H54 (cell line): ENCODE results near the gene PET117.
"Not testable (repeated sequence)": the region's sequence is repeated elsewhere in the genome, so short reads cannot be mapped to it uniquely, and the experiment has no call there.

ENCODE experiments used
- DNase-seq: peaks from one replicate; pipeline ENCODE4 v3.0.0; 2011; ENCODE audit warnings: low spot score, mixed read lengths; ENCODE audit not compliant: insufficient read length
- FAIRE-seq: peaks from 3 replicates; lab custom pipeline; 2011; peaks lifted over from hg19 to GRCh38; lab: Jason Lieb, UNC
- POLR2A ChIP-seq: IDR thresholded peaks from 2 replicates; pipeline ENCODE4 v1.6.1; 2011; ENCODE audit warnings: low read depth, mild to moderate bottlenecking, low read length

The PET117 gene

DNA sequence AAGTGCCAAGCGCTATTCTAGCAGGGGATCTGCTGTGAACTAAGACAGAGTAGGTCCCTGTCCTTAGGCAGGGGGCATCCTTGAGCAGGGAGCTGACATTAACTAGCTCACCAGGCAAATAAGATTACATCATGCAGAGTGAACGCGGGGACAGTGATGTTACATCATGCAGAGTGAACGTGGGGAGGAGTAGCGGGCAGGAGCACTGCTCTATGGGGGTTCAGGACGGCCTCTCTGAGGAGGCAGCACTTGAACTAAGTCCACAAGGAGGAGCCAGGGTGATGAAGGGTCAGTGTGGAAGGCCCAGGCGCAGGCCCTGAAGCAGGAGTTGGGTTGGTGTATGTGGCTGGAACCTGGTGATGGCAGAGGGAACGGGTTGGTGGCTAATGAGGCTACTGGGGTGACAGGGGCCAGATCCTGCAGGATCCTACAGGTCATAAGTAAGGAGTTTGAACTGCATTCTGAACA, 38.7 kb downstream of the PET117 start:
- TF ChIP-seq POLR2A, result no peak
- FAIRE-seq (no peak), DNase-seq (no peak)

DNA sequence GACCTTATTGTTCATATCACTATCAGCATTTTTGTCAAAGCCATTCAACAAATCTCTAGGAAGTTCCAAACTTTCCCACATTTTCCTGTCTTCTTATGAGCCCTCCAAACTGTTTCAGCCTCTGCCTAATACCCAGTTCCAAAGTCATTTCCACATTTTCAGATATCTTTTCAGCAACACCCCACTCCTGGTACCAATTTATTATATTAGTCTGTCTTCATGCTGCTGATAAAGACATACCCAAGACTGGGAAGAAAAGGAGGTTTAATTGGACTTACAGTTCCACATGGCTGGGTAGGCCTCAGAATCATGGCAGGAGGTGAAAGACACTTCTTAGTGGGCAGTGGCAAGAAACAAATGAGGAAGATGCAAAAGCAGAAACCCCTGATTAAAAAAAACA, 42.7 kb downstream of the PET117 start:
- FAIRE-seq, DNase-seq: not testable (repeated sequence)

DNA sequence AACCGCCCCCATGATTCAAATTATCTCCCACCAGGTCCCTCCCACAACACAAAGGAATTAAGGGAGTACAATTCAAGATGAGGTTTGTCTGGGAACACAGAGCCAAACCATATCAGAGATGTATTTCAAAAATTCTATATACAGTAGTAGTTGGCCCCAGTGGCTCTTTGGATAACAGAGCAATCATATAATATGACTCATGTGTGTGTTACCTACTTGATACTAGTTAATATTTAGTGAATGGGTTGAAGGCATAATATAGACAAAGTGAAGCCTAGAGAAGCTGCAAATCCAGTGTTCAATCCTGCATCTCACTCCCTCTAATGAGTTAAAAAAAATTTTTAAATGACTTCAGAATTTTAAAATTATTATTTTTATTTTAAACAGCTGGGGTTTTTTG, 43.2 kb downstream of the PET117 start:
- FAIRE-seq (no peak), DNase-seq (no peak)
- no peak for TF ChIP-seq POLR2A

DNA sequence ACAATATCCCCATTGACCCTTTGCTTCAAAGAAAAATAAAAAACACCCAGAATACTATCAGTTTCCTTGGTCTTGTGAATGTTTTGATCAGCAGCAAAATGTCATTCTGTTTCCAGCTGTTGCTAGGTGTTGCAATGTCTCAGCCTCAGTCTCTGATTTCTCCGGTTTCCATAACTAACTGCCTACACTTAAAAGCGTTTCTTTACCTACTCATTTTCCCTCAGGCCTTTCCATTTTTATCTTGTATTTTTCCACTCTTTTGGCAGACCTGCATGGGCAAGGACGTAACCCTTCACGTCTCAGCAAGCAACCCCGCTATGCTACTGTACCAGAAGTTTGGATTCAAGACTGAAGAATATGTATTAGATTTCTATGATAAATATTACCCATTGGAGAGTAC, 49.4 kb downstream of the PET117 start:
- no peak for DNase-seq
- TF ChIP-seq POLR2A, result no peak
- FAIRE-seq, result no peak

GRCh38 chr20:18188434-18188833, 50.8 kb downstream of the PET117 start:
- TF ChIP-seq POLR2A, result no peak
- FAIRE-seq (no peak), DNase-seq (no peak)

DNA sequence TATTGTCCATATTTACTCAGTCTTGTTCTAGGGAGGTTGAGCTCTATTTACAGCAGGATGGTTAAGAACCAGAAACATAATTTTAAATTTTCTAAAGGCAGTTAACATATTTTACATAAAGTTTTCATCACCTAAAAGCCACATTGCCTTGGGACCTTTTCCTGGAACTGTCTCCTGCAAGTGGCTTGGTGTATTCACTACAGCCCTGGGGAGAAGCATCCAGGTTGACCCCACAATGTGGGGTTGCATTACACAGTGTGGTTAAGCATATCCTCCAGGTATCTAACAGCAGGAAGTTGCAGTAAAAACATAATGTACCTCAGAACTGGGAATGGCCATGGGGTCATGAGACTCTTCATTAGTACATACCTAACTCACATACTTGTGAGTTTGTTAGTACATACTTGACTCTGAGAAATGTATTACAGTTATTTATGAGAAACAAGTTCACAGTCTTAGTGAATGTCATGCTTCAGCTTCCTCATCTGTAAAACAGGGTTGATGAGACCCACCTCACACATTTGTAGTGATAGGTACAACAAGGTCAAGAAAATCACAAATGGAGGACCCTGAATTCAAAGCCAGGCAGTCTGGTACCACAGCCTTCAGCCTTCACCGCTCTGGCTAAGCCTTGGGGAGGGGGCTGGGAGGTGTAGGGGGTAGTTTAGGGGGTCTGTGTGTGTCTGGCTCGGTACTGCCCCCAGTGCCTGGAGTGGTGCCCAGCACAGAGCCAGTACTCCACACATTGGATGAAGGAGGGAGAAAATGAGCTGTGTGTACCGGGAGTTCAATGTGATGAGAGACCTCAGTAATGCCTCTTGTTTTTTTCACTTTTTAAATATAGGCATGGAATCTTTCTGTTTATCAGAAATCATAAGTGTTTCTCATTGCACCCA, 52.9 kb downstream of the PET117 start:
- DNase-seq (no peak), FAIRE-seq (no peak)
- TF ChIP-seq POLR2A, result no peak

DNA sequence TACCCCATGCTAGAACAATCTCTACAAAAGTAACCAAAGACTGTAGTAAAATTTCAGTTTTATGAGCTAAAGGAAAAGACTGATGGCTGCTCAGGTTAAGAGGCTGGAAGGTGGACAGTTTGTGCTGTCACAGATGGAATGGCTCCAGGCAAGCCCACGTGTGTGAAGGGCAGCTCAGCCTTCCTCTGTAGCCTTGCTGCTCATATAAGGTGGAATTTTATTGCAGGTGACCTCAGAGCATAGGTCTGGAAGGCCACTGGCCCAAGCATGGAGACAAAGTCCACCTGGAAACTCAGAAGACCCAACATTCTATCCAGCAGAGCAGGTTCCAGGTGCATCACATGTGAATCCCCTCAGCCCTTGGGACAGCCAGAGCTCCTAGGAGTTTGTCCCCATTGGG, 53.6 kb downstream of the PET117 start:
- FAIRE-seq, result no peak
- no peak for DNase-seq
- no peak for TF ChIP-seq POLR2A
